Lower leg skin (tissue), 4 donors: ENCODE results near the gene ADGRG3. TPM values are rescaled to one million over a fixed set of nuclear protein-coding genes. Genes with fewer than 3 reads are reported as not detected.

ENCODE experiments used
- DNase-seq, 2 donors: peaks; one replicate each; pipeline ENCODE4 v3.0.0-alpha.2; 2019; ENCODE audit warnings: low spot score in 2 of 2
- H3K4me3 ChIP-seq: fragments of 200-600 bp; sonication (generic); 2 replicates; pipeline ENCODE4 v1.5.1; 2017; ENCODE audit warnings: mild to moderate bottlenecking, low read depth; ENCODE audit not compliant: poor library complexity, severe bottlenecking
- CTCF ChIP-seq, 3 donors: fragments of 450-650 bp; IDR thresholded peaks; one replicate each; pipeline ENCODE4 v1.5.1; 2016; ENCODE audit warnings: antibody characterized with exemption in 3 of 3, mild to moderate bottlenecking in 3 of 3, moderate library complexity in 2 of 3
- POLR2A ChIP-seq, 2 donors: fragments of 450-650 bp; IDR thresholded peaks; one replicate each; pipeline ENCODE4 v1.6.1; 2016 to 2017; ENCODE audit warnings: antibody characterized with exemption in 2 of 2, mild to moderate bottlenecking in 1 of 2, moderate library complexity in 1 of 2
- WGBS, 2 donors: methylation state at CpG; one replicate each; pipeline ENCODE4 v1.1.5; 2018; 5-methylcytosine and 5-hydroxymethylcytosine counted together
- intact Hi-C: fragments of 100-400 bp; cut with DNase I; formaldehyde crosslinking; loops from one replicate; pipeline ENCODE4 v1.15.0; 2023; ENCODE audit warnings: low total_unique reads
- total RNA-seq, 4 donors: library from RNA; depleted of rRNA; stranded (reverse); fragments of >200 nt; gene quantifications; one replicate each; pipeline ENCODE4 v1.1.0, GENCODE V29; 2016

Gene ADGRG3
- total RNA-seq, 4 donors from 2014 or later = 0.25 to 7.3 (median 1.1) TPM

- H3K4me3 ChIP-seq = no peak overlapping the region
- intact Hi-C loops = no loop called here
- 85 to 89% methylated on average over 10 of the region's 10 CpGs for WGBS, 2 donors
- TF ChIP-seq CTCF (IDR thresholded peaks at IDR 0.05) = no peak
- TF ChIP-seq POLR2A (IDR thresholded peaks at IDR 0.05) = no peak
- DNase-seq = no peak
Measured at GRCh38 chr16:57658130-57658877, 9.8 kb upstream of the ADGRG3 start.

DNA sequence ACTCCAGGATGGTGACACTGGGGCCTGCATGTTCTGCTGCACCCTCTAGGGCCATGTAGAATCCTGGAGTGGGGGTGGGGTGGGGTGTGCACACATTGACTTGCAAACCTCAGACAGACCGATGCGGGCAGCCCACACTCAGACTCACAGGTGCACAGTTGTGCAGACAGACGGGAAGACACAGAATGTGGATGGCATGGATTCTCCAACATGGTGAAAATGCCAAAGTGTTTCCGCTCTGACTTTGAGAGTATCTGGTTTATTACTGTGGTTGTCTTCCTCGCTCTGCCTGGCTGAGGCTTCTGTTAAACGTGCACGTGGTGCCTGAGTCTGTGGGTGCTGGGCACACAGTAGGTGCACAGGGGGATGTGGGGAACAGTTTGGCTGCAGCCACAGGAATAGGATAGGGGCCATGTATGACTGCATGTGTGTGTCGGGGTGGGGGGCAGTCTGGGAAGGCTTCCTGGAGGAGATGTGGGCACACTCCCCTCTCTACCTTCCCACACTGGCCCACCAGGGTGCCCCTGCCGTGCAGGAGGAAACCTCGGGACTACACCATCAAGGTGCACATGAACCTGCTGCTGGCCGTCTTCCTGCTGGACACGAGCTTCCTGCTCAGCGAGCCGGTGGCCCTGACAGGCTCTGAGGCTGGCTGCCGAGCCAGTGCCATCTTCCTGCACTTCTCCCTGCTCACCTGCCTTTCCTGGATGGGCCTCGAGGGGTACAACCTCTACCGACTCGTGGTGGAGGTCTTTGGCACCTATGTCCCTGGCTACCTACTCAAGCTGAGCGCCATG lies 9.0 kb upstream of the ADGRG3 start:
- no peak for DNase-seq
- TF ChIP-seq CTCF (IDR thresholded peaks at IDR 0.05) = no peak
- no peak for TF ChIP-seq POLR2A (IDR thresholded peaks at IDR 0.05)
- H3K4me3 ChIP-seq = no peak overlapping the region
- intact Hi-C loops = no loop called here
- WGBS, 2 donors = 67 to 84% methylated on average over 18 to 19 of the region's 19 CpGs

DNA sequence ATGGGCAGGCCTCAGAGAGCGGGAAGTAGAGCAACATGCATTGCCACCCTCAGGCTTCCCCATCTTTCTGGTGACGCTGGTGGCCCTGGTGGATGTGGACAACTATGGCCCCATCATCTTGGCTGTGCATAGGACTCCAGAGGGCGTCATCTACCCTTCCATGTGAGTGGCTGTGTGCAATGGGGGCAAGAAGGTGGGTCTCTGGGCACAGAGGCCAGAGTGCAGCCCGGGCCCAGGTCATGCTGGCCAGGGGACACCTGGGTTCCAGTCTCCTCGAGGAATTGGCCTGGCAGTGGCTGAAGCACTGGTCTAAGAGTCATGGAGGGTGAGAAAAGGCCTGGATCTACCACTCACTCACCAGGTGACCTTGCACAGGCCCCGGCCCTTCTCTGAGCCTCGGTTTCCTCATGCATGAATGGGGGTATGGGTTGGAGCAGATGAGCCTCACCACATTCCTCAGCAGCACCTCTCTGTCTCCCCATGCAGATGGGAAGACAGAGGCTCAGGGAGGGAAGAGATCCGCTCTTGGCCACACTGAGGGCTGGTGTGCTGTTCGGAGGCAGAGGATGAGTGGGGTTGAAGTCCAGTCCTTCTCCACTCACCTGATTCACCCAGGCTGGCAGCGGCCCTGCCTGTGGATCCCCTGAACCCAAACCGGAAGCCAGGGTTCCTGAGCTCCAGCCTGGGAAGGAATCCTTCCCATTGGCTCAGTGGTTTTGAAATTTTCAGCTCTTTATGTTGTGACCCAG lies 7.2 kb upstream of the ADGRG3 start:
- no peak overlapping the region for H3K4me3 ChIP-seq
- DNase-seq = no peak
- no peak for TF ChIP-seq POLR2A (IDR thresholded peaks at IDR 0.05)
- no peak for TF ChIP-seq CTCF (IDR thresholded peaks at IDR 0.05)
- intact Hi-C loops = no loop called here
- WGBS, 2 donors = 78 to 95% methylated on average over 8 to 10 of the region's 11 CpGs

GRCh38 chr16:57661510-57661909 lies 6.6 kb upstream of the ADGRG3 start:
- 85 to 96% methylated on average over 6 to 7 of the region's 7 CpGs for WGBS, 2 donors
- no peak overlapping the region for H3K4me3 ChIP-seq
- no peak for DNase-seq
- TF ChIP-seq POLR2A (IDR thresholded peaks at IDR 0.05) (no peak), CTCF (IDR thresholded peaks at IDR 0.05) (no peak)
- intact Hi-C loops = no loop called here

DNA sequence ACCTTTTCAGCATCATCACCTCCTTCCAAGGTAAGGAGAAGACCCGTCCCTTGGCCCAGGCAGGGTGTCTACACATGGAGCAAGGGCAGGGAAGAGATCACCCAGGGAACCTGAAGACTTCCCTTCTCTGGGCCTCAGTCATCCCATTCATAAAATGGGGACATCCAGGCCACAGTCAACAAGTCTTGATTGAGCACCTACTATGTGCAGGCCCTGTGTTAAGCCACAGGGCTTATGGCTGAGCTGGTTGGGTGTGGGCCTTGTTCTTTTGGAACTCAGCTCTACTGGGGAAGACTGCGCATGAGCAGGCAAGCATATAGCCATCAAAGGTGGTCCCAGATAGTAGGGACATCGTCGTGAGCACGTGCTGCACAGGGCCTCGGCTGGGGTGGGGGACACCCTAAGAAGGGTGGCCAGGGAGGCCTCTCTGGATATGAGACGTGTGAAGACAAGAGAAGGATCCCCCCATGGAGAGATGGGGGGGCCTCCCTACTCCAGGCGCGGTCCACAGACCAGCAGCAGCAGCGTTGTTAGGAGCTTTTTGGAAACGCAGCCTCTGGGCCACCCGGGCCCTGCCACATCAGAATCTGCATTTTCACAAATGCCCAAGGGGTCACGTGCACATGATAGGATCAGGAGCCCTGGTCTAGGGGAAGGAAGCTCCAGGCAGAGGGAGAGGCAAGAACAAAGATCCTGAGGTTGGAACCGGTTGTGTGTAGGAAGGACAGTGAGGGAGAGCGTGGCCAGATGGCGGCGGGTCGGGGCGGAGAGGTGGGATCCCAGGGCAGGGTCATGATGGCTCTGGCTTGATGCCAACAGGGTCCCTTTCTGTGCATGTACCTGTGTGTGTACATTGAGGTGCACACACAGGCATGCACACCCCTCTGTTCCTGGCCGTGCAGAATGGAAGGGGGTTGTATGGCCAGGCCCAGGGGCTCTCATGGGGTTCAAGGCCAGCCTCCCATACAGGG lies 5.9 kb upstream of the ADGRG3 start:
- intact Hi-C loops = no loop called here
- DNase-seq = no peak
- TF ChIP-seq POLR2A (IDR thresholded peaks at IDR 0.05) (no peak), CTCF (IDR thresholded peaks at IDR 0.05) (no peak)
- no peak overlapping the region for H3K4me3 ChIP-seq
- WGBS, 2 donors = 86 to 89% methylated on average over 20 of the region's 20 CpGs
